ENCODE measurements around the gene CDHR5. TPM values are rescaled to one million over a fixed set of nuclear protein-coding genes. Genes with fewer than 3 reads are reported as not detected.
A peak's percentile ranks its signal among the peaks of the same experiment; 100 is the strongest.

Gene CDHR5
- total and polyA plus RNA-seq, 9 of the 15 experiments (the other 6 are each of a cell fraction or from before 2014, with no cell fraction given): 0.16 TPM; not detected in 8

DNA sequence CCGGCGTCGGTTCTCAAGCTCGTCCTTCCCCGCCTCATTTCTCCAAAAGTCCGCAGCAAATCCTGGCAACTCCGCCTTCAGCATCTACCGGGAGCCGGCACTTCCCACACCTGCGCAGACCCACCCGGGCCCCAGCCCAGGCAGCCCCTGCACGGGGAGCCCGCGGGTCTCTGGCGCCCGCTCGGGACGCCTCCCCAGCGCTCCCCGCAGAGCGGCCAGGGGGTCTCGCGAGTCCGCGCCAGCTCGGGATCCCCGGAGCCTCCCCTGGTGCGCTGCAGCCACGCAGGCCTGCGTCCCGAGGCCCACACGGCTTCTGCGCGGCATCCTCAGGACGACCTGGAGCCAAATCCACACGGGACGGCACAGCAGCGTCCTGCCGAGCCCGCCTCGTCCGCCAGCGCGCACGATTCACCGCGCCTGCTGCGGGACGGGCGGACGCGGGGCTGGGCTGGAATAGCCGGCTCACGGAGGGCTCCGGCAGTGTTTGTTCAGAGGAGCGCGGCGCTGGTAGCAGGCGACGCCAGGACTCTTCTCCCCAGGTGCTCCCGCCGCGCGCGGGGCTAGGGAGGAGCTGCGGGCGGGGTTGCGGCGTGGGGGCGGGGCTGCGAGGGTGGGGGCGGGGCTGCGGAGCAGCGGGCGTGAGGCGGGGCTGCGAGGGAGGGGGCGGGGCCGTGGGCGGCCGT lies 49.3 kb downstream of the CDHR5 start (continued):
- TF ChIP-seq, protein P1, sequence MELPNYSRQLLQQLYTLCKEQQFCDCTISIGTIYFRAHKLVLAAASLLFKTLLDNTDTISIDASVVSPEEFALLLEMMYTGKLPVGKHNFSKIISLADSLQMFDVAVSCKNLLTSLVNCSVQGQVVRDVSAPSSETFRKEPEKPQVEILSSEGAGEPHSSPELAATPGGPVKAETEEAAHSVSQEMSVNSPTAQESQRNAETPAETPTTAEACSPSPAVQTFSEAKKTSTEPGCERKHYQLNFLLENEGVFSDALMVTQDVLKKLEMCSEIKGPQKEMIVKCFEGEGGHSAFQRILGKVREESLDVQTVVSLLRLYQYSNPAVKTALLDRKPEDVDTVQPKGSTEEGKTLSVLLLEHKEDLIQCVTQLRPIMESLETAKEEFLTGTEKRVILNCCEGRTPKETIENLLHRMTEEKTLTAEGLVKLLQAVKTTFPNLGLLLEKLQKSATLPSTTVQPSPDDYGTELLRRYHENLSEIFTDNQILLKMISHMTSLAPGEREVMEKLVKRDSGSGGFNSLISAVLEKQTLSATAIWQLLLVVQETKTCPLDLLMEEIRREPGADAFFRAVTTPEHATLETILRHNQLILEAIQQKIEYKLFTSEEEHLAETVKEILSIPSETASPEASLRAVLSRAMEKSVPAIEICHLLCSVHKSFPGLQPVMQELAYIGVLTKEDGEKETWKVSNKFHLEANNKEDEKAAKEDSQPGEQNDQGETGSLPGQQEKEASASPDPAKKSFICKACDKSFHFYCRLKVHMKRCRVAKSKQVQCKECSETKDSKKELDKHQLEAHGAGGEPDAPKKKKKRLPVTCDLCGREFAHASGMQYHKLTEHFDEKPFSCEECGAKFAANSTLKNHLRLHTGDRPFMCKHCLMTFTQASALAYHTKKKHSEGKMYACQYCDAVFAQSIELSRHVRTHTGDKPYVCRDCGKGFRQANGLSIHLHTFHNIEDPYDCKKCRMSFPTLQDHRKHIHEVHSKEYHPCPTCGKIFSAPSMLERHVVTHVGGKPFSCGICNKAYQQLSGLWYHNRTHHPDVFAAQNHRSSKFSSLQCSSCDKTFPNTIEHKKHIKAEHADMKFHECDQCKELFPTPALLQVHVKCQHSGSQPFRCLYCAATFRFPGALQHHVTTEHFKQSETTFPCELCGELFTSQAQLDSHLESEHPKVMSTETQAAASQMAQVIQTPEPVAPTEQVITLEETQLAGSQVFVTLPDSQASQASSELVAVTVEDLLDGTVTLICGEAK (IDR thresholded peaks at IDR 0.05): peak; percentile 40; the same call in 1 of the 2 replicates
- TF ChIP-seq, protein P1 (CRISPR knock-in tag; IDR thresholded peaks at IDR 0.05): no peak
- no peak for TF ChIP-seq ZNF143 (CRISPR knock-in tag; IDR thresholded peaks at IDR 0.05)
- TF ChIP-seq HDAC1 (IDR thresholded peaks at IDR 0.05): peak in 1 of 2 experiments; percentile 54; a peak in 2 of 4 replicates
- peak; percentile 82 for TF ChIP-seq RB1 (IDR thresholded peaks at IDR 0.05; ENCODE audit: low read depth)
- TF ChIP-seq, protein P2, sequence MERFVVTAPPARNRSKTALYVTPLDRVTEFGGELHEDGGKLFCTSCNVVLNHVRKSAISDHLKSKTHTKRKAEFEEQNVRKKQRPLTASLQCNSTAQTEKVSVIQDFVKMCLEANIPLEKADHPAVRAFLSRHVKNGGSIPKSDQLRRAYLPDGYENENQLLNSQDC (CRISPR knock-in tag; IDR thresholded peaks at IDR 0.05): no peak
- TF ChIP-seq ZNF134 (CRISPR knock-in tag; conservative IDR thresholded peaks at IDR 0.05): no peak
- TF ChIP-seq EGR1 (conservative IDR thresholded peaks at IDR 0.05): no peak
- no peak for TF ChIP-seq ZNF445 (CRISPR knock-in tag; IDR thresholded peaks at IDR 0.05; ENCODE audit: low read depth)
- TF ChIP-seq FOXO4 (CRISPR knock-in tag; IDR thresholded peaks at IDR 0.05): no peak
- TF ChIP-seq SAFB (IDR thresholded peaks at IDR 0.05; ENCODE audit: borderline replicate concordance, low read depth, low read length): peak; percentile 91
- no peak for TF ChIP-seq GABPB2 (CRISPR knock-in tag; conservative IDR thresholded peaks at IDR 0.05)
- TF ChIP-seq SAP30 (IDR thresholded peaks at IDR 0.05; ENCODE audit: borderline replicate concordance, insufficient read depth, low read depth, low read length, poor library complexity, severe bottlenecking): peak; percentile 54
